Ishikawa (cell line): ENCODE results near the gene NMT2.

ENCODE experiments used
- CEBPB ChIP-seq: IDR thresholded peaks from 2 replicates; pipeline ENCODE4 v1.6.1; 2012
- EGR1 ChIP-seq: IDR thresholded peaks from 2 replicates; pipeline ENCODE4 v1.6.1; 2012
- EP300 ChIP-seq: IDR thresholded peaks from 2 replicates; pipeline ENCODE4 v1.6.1; 2012; ENCODE audit warnings: borderline replicate concordance
- MAX ChIP-seq: IDR thresholded peaks from 2 replicates; pipeline ENCODE4 v1.6.1; 2012
- RAD21 ChIP-seq: IDR thresholded peaks from 2 replicates; pipeline ENCODE4 v1.6.1; 2012; ENCODE audit warnings: low read depth
- REST ChIP-seq: IDR thresholded peaks from 2 replicates; pipeline ENCODE4 v1.6.1; 2012; ENCODE audit warnings: low read depth, mild to moderate bottlenecking

GRCh38 chr10:15181576-15182156, 13.2 kb upstream of the NMT2 start:
- TF ChIP-seq EP300 (no peak), RAD21 (no peak), MAX (no peak), CEBPB (no peak), EGR1 (no peak), REST (no peak)
